GM12878 (cell line): ENCODE results near the gene ITFG1. TPM values are rescaled to one million over a fixed set of nuclear protein-coding genes. Genes with fewer than 3 reads are reported as not detected.

Experiments used
- ATAC-seq: fragments of 200-7000 bp; cut with Tn5 transposase; 3 replicates; pipeline ENCODE4 v1.9.1; 2020; ENCODE audit warnings: mild to moderate bottlenecking, moderate library complexity
- BruUV-seq: library from RNA; stranded (reverse); fragments of 400-500 nt; replicated peaks from 2 replicates; lab custom pipeline; 2021; lab: Mats Ljungman, UMichigan
- CTCF ChIA-PET: fragments of 300-600 bp; sonication (Branson Sonifier 250); formaldehyde crosslinking; extraction: SDS; loops from one replicate; lab custom pipeline; 2021; ENCODE audit warnings: inconsistent platforms; lab: Yijun Ruan, JAX
- POLR2A ChIA-PET: fragments of 350-600 bp; formaldehyde crosslinking; extraction: SDS; loops from one replicate; lab custom pipeline; 2021; ENCODE audit warnings: inconsistent platforms; lab: Charles Lee
- RAD21 ChIA-PET: fragments of 300-600 bp; sonication (Branson Sonifier 250); formaldehyde crosslinking; loops from one replicate; lab custom pipeline; 2023; ENCODE audit warnings: antibody characterized with exemption; ENCODE audit not compliant: unreplicated experiment; lab: Charles Lee
- SMC1A ChIA-PET: fragments of 300-600 bp; sonication (Branson Sonifier 250); formaldehyde crosslinking; loops from one replicate; lab custom pipeline; 2023; ENCODE audit not compliant: unreplicated experiment, uncharacterized antibody; lab: Charles Lee
- DNase-seq: peaks from one replicate; pipeline ENCODE4 v3.0.0-alpha.2; 2011; ENCODE audit warnings: low read depth, low spot score
- FAIRE-seq: peaks from 3 replicates; lab custom pipeline; 2011; peaks lifted over from hg19 to GRCh38; lab: Jason Lieb, UNC
- H2AFZ ChIP-seq: 2 replicates; pipeline ENCODE4 v1.6.0; 2011; ENCODE audit warnings: low read depth, low read length, control low read depth; ENCODE audit not compliant: control insufficient read depth
- H3K27ac ChIP-seq: 2 replicates; pipeline ENCODE4 v1.5.1; 2011; ENCODE audit warnings: control low read depth; ENCODE audit not compliant: control insufficient read depth, insufficient read depth
- H3K27me3 ChIP-seq, 2 experiments: replicated peaks in 1 of 2; 2 replicates each; pipeline versions ENCODE4 v1.6.0 to v1.6.1; 2011; ENCODE audit warnings: low read length in 1 of 2; ENCODE audit not compliant: control insufficient read depth in 2 of 2, insufficient read depth in 2 of 2
- H3K36me3 ChIP-seq, 2 experiments: 2 replicates each; pipeline ENCODE4 v1.5.1; 2011; ENCODE audit warnings: low read length in 1 of 2; ENCODE audit not compliant: control insufficient read depth in 2 of 2, insufficient read depth in 2 of 2
- H3K4me1 ChIP-seq: 2 replicates; pipeline ENCODE4 v1.6.1; 2011; ENCODE audit warnings: mild to moderate bottlenecking, low read length, moderate library complexity, mixed read lengths; ENCODE audit not compliant: control insufficient read depth, insufficient read depth
- H3K4me2 ChIP-seq: 2 replicates; pipeline ENCODE4 v1.6.0; 2011; ENCODE audit warnings: control low read depth; ENCODE audit not compliant: control insufficient read depth, insufficient read depth
- H3K4me3 ChIP-seq: fragments of 200-600 bp; sonication (generic); 2 replicates; pipeline ENCODE4 v1.5.1; 2016
- H3K79me2 ChIP-seq: 2 replicates; pipeline ENCODE4 v1.6.0; 2011; ENCODE audit warnings: low read length; ENCODE audit not compliant: control insufficient read depth, insufficient read depth
- H3K9ac ChIP-seq: 2 replicates; pipeline ENCODE4 v1.8.0; 2011; ENCODE audit warnings: low read length, control low read depth, mixed read lengths; ENCODE audit not compliant: control insufficient read depth, insufficient read depth
- H3K9me3 ChIP-seq: replicated peaks from 3 replicates; pipeline ENCODE4 v1.5.1; 2011; ENCODE audit warnings: mild to moderate bottlenecking, low read length; ENCODE audit not compliant: control insufficient read depth, insufficient read depth
- H4K20me1 ChIP-seq: 2 replicates; pipeline ENCODE4 v1.6.0; 2011; ENCODE audit not compliant: control insufficient read depth, insufficient read depth
- ATF7 ChIP-seq: fragments of 450-650 bp; IDR thresholded peaks from 2 replicates; pipeline ENCODE4 v1.6.1; 2016; ENCODE audit warnings: low read depth, mild to moderate bottlenecking
- FOXK2 ChIP-seq: fragments of 450-650 bp; IDR thresholded peaks from 2 replicates; pipeline ENCODE4 v1.6.1; 2017; ENCODE audit warnings: mild to moderate bottlenecking, moderate library complexity
- LARP7 ChIP-seq: fragments of 450-650 bp; IDR thresholded peaks from 2 replicates; pipeline ENCODE4 v1.6.1; 2017; ENCODE audit warnings: mild to moderate bottlenecking
- RAD21 ChIP-seq: IDR thresholded peaks from 2 replicates; pipeline ENCODE4 v1.6.1; 2011; ENCODE audit warnings: mild to moderate bottlenecking, low read depth, low read length, moderate library complexity; ENCODE audit not compliant: insufficient read depth
- RAD51 ChIP-seq: fragments of 450-650 bp; IDR thresholded peaks from 2 replicates; pipeline ENCODE4 v1.6.1; 2016; ENCODE audit warnings: moderate library complexity, mild to moderate bottlenecking, inconsistent platforms
- SMAD5 ChIP-seq: IDR thresholded peaks from 2 replicates; pipeline ENCODE4 v1.6.1; 2016; ENCODE audit warnings: antibody characterized with exemption, low read depth
- TCF7 ChIP-seq: IDR thresholded peaks from 2 replicates; pipeline ENCODE4 v1.6.1; 2014; ENCODE audit warnings: antibody characterized with exemption, borderline replicate concordance
- in situ Hi-C: fragments of 300-500 bp; cut with MboI; formaldehyde crosslinking; loops from 9 replicates; pipeline ENCODE4 v1.14.3; 2018; ENCODE audit warnings: mixed read lengths
- intact Hi-C: fragments of 100-400 bp; cut with micrococcal nuclease; formaldehyde crosslinking; loops from one replicate; pipeline ENCODE4 v1.14.2; 2022; ENCODE audit not compliant: unreplicated experiment
- polyA plus RNA-seq, 11 experiments: library from polyadenylated mRNA; depleted of rRNA in 4 of 11; unstranded in 6 of 11; stranded (reverse) in 5 of 11; fragments of >200 nt; fragmentation: Nextera tagmentation in 4 of 11; fragmentation: Illumina TruSeq in 1 of 11; extraction: Ambion mirVana in 4 of 11; extraction: Trizol in 1 of 11; gene quantifications; 1 replicate in 1 of 11; 2 replicates in 10 of 11; pipeline versions ENCODE4 v1.2.1 to v1.2.3, GENCODE V29; 2011 to 2016; ENCODE audit warnings: inconsistent platforms in 2 of 11, missing spikeins in 2 of 11, low read depth in 1 of 11
- total RNA-seq, 4 experiments: library from RNA; depleted of rRNA in 3 of 4; stranded (reverse); fragments of >200 nt in 3 of 4; fragmentation: Illumina TruSeq in 1 of 4; extraction: Trizol in 1 of 4; gene quantifications; 2 replicates each; pipeline versions ENCODE4 v1.2.1 to v1.2.3, GENCODE V29; 2013 to 2021

Gene ITFG1
- total and polyA plus RNA-seq, 10 of the 15 experiments (the other 5 are each of a cell fraction or from before 2014, with no cell fraction given) = 9.3 to 56.3 (median 28.6) TPM

- H3K9me3 ChIP-seq = peaks cover 1% of the 10 kb centered on the region; the same call in 2 of the 3 replicates
- SMC1A ChIA-PET = interaction anchor here (1.3 to 2.1 kb wide), 3 partner anchors 9 to 62 kb away, joined by 3 to 5 read pairs (median 4); no protein-coding TSS in a partner anchor
- CTCF ChIA-PET = interaction anchor here (1.2 to 1.5 kb wide), 2 partner anchors 8 to 835 kb away, joined by 3 to 5 read pairs; no protein-coding TSS in a partner anchor
- POLR2A ChIA-PET = no interaction called here
- RAD21 ChIA-PET = interaction anchor here (1.2 to 1.6 kb wide), 2 partner anchors 8 to 12 kb away, joined by 3 to 4 read pairs; no protein-coding TSS in a partner anchor
- no peak overlapping the region for H3K4me2 ChIP-seq
- BruUV-seq = no TSS peak
- H3K4me3 ChIP-seq = no peak overlapping the region
- no peak overlapping the region for H3K27ac ChIP-seq
- no peak overlapping the region for H3K9ac ChIP-seq
- DNase-seq = no peak
- in situ Hi-C loops = no loop called here
- no peaks in the 10 kb centered on the region; a peak in 1 of 4 replicates for H3K36me3 ChIP-seq
- no peak overlapping the region for H2AFZ ChIP-seq
- H4K20me1 ChIP-seq = no peaks in the 10 kb centered on the region
- ATAC-seq = no peak
- H3K27me3 ChIP-seq = no peaks in the 10 kb centered on the region
- no peak for FAIRE-seq
- TF ChIP-seq FOXK2 = no peak
- TF ChIP-seq ATF7 = no peak
- TF ChIP-seq RAD21 = 0 out of 2 replicates have a peak, but pooled peaks have one; percentile 5
- no peak for TF ChIP-seq SMAD5
- TF ChIP-seq TCF7 = no peak
- H3K4me1 ChIP-seq = no peaks in the 10 kb centered on the region
- no peaks in the 10 kb centered on the region for H3K79me2 ChIP-seq
- intact Hi-C loops = no loop called here
Observed at GRCh38 chr16:47323241-47323640, 137.6 kb downstream of the ITFG1 start.

GRCh38 chr16:47320546-47321310 lies 140.1 kb downstream of the ITFG1 start:
- POLR2A ChIA-PET = no interaction called here
- intact Hi-C loops = no loop called here
- no peak overlapping the region for H3K4me3 ChIP-seq
- H3K4me1 ChIP-seq = no peaks in the 10 kb centered on the region; the same call in 1 of the 2 replicates
- H3K27me3 ChIP-seq = no peaks in the 10 kb centered on the region
- TF ChIP-seq RAD51 (0 out of 2 replicates have a peak, but pooled peaks have one; percentile 15), LARP7 (no peak)
- no peak overlapping the region for H3K4me2 ChIP-seq
- H3K9ac ChIP-seq = no peak overlapping the region
- SMC1A ChIA-PET = interaction anchor here (1.0 to 1.9 kb wide), 6 partner anchors 9 to 372 kb away, joined by 3 to 6 read pairs (median 4); no protein-coding TSS in a partner anchor
- in situ Hi-C loops = no loop called here
- no peaks in the 10 kb centered on the region for H4K20me1 ChIP-seq
- H3K9me3 ChIP-seq = peaks cover 1% of the 10 kb centered on the region; the same call in 2 of the 3 replicates
- RAD21 ChIA-PET = interaction anchor here (0.8 to 1.5 kb wide), 4 partner anchors 10 to 295 kb away, joined by 3 to 5 read pairs (median 3); no protein-coding TSS in a partner anchor
- no peak for ATAC-seq
- FAIRE-seq = peak; percentile 47
- no peak for DNase-seq
- no peaks in the 10 kb centered on the region for H3K79me2 ChIP-seq
- no peak overlapping the region for H3K27ac ChIP-seq
- CTCF ChIA-PET = interaction anchor here (0.8 to 0.9 kb wide), 2 partner anchors 10 to 172 kb away, joined by 3 read pairs; no protein-coding TSS in a partner anchor
- no peak overlapping the region for H2AFZ ChIP-seq
- no peaks in the 10 kb centered on the region; a peak in 1 of 4 replicates for H3K36me3 ChIP-seq
- no TSS peak for BruUV-seq
